Stimulated activated CD4-positive, alpha-beta T cell treated with anti-CD3 and anti-CD28 coated beads, Interleukin-4, amount 100 ng/mL, for 4 hours (primary cell): ENCODE measurements around the gene RNF10.
"Not testable (repeated sequence)": the region's sequence is repeated elsewhere in the genome, so short reads cannot be mapped to it uniquely, and the experiment has no call there.

Experiments
- DNase-seq, 2 experiments: peaks; one replicate each; pipeline ENCODE4 v3.0.0-alpha.2; 2020

The RNF10 gene

DNA sequence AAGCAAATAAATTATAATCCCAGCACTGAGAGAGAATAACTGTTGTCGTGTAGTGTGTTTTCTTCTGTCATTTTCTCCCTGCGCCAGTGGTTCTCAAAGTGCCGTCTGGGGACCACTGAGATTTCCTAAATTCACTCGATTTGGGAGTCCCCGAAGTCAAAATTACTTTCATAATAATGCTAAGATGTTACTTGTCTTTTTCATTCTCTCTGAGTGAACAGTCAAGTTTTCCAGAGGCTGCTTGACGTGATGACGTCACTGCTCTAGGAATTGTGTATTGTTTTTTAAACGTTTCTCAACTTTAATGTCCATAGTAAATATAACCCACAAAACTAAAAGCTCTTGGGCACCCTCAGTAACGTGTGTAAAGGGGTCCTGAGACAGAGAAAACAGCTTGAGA, 47.8 kb downstream of the RNF10 start:
- peak in 1 of 2 experiments; percentile 3 for DNase-seq

GRCh38 chr12:120583478-120584030, 49.4 kb downstream of the RNF10 start:
- peak; percentile 75 to 84 for DNase-seq

DNA sequence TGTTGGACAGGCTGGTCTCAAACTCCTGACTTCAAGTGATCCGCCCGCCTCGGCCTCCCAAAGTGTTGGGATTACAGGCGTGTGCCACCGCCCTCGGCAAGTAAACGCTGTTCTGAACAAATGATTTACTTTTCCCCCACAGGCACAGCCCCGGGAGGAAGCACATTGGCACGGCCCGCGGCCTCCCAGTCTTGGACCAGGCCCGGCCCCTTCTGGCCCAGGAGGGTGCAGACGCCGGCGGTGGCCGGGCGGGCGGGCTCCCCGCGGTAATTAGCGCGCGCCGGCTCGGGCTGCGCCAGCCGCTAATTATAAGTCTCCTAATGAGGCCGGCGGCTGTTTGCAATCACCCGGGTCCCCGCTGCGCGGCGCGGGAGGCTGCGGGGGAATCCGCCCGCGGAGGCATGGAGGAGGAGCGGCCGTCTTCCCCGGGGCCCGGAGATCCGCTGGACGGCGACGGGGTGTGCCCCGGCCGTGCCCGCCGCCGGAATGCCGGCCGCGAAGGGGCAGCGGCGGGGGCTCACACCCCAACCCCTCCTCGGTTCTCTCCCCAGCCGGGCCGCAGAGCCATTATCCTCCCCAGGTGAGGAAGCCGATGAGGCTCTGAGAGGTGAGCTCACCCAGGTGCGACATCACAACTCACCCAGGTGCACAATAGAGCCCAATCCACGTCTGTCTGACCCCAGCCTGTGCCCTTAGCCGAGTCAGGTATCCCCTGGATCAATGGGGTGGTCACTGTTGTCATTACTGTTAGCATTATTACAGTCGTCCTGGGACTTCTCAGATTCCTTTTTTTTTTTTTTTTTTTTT, 50.4 kb downstream of the RNF10 start:
- DNase-seq = peak; percentile 40 to 59

DNA sequence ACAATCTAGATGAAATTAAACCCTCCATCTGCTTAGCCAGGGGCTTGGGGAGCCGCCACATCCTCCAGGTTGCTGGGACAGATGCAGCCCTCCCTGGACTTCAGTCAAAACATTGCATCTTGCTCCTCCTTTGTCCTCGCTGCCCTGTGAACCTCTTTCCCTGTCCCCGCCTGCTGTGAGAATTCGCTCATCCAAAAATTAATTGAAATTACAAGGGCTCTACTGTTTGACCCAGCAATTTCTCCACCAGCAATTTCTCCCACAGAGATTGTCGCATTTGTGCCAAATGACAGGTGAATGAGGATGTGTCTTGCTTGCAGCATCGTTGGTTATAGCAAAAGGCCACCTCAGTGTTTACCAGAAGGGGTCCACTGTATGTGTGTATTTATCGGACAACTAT, 52.0 kb downstream of the RNF10 start:
- DNase-seq = no peak

- no peak for DNase-seq
These were observed 52.7 kb downstream of the RNF10 start for GRCh38 chr12:120586860-120587259.

DNA sequence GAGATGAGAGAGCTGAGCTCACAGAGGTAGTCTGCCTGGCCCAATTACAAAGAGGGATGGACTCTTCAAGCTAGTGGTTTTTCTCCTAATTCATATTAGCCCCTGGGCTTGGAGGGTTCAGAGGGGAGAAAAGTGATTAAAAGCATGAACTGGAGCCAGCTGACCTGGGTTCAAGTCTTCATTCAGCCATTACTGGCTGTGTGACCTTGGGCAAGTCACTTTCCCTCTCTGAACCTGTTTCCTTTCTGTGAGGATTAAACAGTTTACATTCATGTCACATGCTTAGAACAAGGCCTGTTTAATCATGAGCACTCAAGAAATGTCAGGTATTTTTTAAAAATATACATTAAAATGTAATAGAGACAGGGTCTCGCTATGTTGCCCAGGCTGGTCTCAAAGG, 54.2 kb downstream of the RNF10 start:
- no peak for DNase-seq

GRCh38 chr12:120588948-120589930, 55.1 kb downstream of the RNF10 start:
- DNase-seq = no peak

DNA sequence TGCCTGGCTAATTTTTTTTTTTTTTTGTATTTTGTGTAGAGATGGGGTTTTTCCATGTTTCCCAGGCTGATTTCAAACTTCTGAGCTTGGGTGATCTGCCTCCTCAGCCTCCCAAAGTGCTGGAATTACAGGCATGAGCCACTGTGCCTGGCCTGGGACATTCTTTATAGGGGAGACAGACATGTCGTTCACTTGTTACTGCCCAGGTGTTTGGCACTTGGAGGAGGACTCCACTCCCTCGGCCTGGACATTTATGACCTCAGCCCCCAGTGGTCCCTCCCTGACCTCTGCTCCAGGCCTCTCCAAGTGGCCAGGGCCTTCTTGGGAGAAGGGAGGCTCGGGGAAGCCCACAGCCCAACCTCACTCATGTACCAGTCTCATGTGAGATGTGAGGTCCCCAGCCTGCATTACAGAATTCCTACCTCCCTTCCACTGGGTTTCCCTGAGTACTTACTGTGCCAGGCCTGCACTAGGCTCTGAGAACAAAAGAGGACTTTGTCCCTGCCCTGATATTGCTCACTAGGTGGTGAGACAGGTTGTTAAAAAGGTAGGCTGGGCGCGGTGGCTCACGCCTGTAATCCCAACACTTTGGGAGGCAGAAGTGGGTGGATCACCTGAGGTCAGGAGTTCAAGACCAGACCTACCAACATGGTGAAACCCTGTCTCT, 56.7 kb downstream of the RNF10 start:
- no peak for DNase-seq

- no peak for DNase-seq
These were observed 58.2 kb downstream of the RNF10 start for GRCh38 chr12:120592121-120593049.

DNA sequence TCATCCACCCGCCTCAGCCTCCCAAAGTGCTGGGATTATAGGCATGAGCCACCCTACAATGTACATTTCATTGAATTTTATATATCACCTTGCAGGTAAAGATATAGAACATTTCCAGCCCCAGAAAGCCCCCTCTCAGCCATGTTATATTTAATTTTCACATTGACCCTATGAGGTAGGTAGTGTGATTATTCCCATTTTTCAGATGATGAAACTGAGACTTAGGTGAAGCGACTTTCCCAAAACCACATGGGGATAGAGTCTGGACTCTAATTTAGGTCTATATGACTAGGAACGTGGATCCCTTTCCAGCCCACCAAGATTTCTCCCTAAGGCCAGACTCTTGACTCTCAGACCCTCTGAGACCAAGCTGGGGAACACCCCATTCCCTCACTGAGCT, 62.7 kb downstream of the RNF10 start:
- no peak for DNase-seq

DNA sequence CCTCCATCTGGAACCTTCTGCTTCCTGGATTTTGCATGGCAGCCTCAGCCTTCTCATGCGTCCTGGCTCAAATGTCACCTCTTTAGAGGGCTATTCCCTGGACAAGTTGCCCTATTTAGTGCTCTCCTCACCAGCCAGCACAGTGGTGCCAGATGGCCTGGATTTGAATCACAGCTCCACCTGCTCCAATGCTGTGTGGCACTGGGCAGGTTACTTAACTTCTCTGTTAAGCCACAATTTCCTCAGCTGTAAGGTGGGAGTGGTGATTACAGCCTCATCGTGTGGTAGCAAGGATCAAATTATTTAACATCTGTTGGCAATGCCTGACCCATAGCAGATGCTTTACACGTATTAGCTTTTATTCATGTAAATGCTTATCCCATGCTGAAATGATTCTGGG, 63.7 kb downstream of the RNF10 start:
- no peak for DNase-seq

DNA sequence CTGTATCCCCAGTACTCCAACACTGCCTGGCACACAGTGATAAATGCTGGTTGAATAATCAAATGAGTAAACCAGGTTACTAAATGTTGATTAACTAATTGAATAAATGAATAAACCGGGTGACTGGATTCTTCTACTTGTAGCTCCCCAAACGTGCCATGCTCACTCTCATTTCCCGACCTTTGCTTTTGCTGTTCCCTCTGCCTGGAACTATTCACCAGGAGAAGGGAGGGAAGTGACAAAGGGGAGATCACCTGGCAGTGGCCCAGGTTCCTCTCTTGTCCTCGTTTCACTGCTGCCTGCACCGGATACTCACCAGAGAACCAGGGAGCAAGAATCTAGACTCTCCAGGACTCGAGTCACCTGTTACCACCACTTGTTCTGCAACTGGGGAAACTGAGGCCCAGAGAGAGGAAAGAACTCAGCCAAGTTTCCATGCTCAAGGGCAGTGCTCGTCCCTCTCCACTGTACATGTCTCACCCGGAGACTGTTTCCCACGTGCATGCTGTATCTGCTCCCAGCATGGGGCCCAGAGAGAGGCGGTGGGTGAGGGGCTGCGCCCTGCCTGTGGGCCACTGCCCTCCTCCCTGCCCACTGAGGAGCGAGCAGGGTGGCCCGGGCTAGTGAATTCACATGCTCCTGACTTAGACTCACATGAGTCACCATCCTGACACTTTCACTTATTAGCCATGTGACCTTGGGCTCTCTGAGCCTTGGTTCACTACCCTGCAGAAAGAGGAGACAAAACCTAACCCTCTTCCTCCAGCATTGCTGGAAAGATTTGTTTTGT, 64.7 kb downstream of the RNF10 start:
- no peak for DNase-seq

GRCh38 chr12:120599672-120600552, 65.8 kb downstream of the RNF10 start:
- DNase-seq = no peak

DNA sequence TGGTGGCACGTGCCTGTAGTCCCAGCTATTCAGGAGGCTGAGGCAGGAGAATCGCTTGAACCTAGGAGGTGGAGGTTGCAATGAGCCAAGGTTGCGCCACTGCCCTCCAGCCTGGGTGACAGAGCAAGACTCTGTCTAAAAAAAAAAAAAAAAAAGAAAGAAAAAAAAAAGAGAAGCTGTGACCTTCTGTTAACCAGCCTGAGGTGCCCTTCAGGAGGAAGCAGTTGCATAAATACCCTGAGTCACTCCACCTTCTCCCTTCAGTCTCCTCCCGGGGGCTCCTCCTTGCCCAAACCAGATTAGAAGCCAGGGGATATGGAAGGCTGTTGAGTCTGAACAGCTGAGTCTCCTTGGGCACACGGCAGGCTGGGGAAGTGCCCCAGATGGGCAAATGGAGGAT, 68.3 kb downstream of the RNF10 start:
- DNase-seq = not testable (repeated sequence)

DNA sequence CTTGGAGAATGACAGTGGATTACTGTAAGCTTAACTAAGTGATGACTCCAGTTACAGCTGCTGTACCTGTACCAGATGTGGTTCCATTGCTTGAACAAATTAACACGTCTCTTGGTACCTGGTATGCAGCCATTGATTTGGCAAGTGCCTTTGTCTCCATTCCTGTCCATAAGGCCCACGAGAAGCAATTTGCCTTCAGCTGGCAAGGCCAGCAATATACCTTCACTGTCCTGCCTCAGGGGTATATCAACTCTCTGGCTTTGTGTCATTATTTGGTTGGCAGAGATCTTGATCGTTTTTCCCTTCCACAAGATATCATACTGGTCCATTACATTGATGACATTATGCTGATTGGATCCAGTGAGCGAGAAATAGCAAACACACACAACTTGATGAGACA, 76.4 kb downstream of the RNF10 start:
- DNase-seq = no peak

DNA sequence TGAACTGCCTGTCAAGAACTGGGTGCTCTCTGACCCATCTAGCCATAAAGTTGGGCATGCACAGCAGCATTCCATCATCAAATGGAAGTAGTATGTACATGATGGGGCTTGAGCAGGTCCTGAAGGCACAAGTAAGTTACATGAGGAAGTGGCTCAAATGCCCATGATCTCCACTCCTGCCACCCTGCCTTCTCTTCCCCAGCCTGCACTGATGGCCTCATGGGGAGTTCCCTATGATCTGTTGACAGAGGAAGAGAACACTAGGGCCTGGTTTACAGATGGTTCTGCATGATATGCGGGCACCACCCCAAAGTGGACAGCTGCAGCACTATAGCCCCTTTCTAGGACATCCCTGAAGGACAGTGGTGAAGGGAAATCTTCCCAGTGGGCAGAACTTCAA, 77.4 kb downstream of the RNF10 start:
- DNase-seq = not testable (repeated sequence)

DNA sequence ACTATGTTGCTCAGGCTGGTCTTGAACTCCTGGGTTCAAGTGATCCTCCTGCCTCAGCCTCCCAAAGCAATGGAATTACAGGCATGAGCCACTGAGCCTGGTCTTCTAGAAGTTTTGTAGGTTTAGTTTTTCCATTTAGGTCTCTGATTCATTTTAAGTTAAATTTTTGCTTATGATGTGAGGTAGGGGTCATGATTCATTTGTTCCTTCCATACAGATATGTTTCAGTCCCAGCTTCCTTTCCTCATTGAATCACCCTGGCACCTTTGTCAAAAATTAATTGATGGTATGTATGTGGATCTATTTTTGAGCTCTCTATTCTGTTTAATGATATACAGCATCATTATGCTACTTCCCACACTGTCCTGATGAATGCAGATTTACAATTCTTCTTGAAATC, 80.7 kb downstream of the RNF10 start:
- no peak for DNase-seq

- DNase-seq = not testable (repeated sequence)
These were observed 83.0 kb downstream of the RNF10 start for GRCh38 chr12:120617193-120617592.

DNA sequence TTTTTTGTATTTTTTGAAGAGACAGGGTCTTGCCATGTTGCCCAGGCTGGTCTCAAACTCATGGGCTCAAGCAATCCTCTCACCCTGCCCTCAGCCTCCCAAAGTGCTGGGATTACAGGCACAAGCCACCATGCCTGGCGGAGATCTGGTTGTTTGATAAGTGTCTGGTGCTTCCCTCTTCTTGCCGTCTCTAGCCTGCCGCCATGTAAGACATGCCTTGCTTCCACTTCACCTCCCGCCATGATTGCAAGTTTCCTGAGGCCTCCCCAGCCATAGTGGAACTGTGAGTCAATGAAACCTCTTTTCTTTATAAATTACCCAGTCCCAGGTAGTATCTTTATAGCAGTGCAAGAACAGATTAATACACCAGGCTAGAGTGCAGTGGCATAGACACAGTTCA, 83.6 kb downstream of the RNF10 start:
- DNase-seq = not testable (repeated sequence)
